PC-9 (cell line): Measurements from ENCODE around the gene FAIM2. TPM values are rescaled to one million over a fixed set of nuclear protein-coding genes. Genes with fewer than 3 reads are reported as not detected.

Source experiments
- BruUV-seq: library from RNA; stranded (reverse); fragments of 400-500 nt; replicated peaks from 2 replicates; lab custom pipeline; 2021; lab: Mats Ljungman, UMichigan
- CTCF ChIA-PET: fragments of 300-600 bp; sonication (Branson Sonifier 250); formaldehyde crosslinking; loops from one replicate; lab custom pipeline; 2022; ENCODE audit warnings: antibody characterized with exemption; lab: Charles Lee
- POLR2A ChIA-PET: fragments of 300-600 bp; sonication (Branson Sonifier 250); formaldehyde crosslinking; loops from one replicate; lab custom pipeline; 2022; ENCODE audit warnings: antibody characterized with exemption; ENCODE audit not compliant: unreplicated experiment; lab: Charles Lee
- DNase-seq, 2 experiments: peaks; one replicate each; pipeline versions ENCODE4 v3.0.0 to v3.0.0-alpha.2; 2015 to 2022; ENCODE audit warnings: mixed read lengths in 1 of 2
- H2AFZ ChIP-seq: fragments of 200-600 bp; sonication (generic); 2 replicates; pipeline ENCODE4 v1.8.1; 2017; ENCODE audit warnings: antibody characterized with exemption
- H3F3A ChIP-seq: fragments of 200-600 bp; sonication (generic); 2 replicates; pipeline ENCODE4 v1.8.1; 2017; ENCODE audit warnings: antibody characterized with exemption, mild to moderate bottlenecking, low read depth; ENCODE audit not compliant: insufficient read depth
- H3K27ac ChIP-seq: fragments of 200-600 bp; sonication (generic); 2 replicates; pipeline ENCODE4 v1.6.1; 2016; ENCODE audit warnings: mixed run types
- H3K27me3 ChIP-seq: fragments of 200-600 bp; sonication (generic); 2 replicates; pipeline ENCODE4 v1.6.1; 2016; ENCODE audit warnings: low read depth, mixed run types; ENCODE audit not compliant: insufficient read depth
- H3K36me3 ChIP-seq: fragments of 200-600 bp; sonication (generic); 2 replicates; pipeline ENCODE4 v1.6.1; 2016; ENCODE audit warnings: low read depth, mixed run types
- H3K4me1 ChIP-seq: fragments of 200-600 bp; sonication (generic); replicated peaks from 2 replicates; pipeline ENCODE4 v1.6.1; 2016; ENCODE audit warnings: mixed run types; ENCODE audit not compliant: insufficient read depth
- H3K4me2 ChIP-seq: fragments of 200-600 bp; sonication (generic); 2 replicates; pipeline ENCODE4 v1.6.1; 2017; ENCODE audit warnings: mixed run types
- H3K4me3 ChIP-seq: fragments of 200-600 bp; sonication (generic); 2 replicates; pipeline ENCODE4 v1.6.1; 2016; ENCODE audit warnings: mixed run types
- H3K79me2 ChIP-seq: fragments of 200-600 bp; sonication (generic); 2 replicates; pipeline ENCODE4 v1.6.1; 2017; ENCODE audit warnings: low read depth, mixed run types
- H3K9me2 ChIP-seq: fragments of 200-600 bp; sonication (generic); 2 replicates; pipeline ENCODE4 v1.8.1; 2017; ENCODE audit warnings: mild to moderate bottlenecking; ENCODE audit not compliant: insufficient read depth
- H3K9me3 ChIP-seq: fragments of 200-600 bp; sonication (generic); 2 replicates; pipeline ENCODE4 v1.8.1; 2016; ENCODE audit warnings: low read depth; ENCODE audit not compliant: insufficient read depth
- H4K20me1 ChIP-seq: fragments of 200-600 bp; sonication (generic); 2 replicates; pipeline ENCODE4 v1.8.1; 2017; ENCODE audit not compliant: insufficient read depth
- CTCF ChIP-seq: fragments of 200-600 bp; sonication (generic); conservative IDR thresholded peaks from 2 replicates; pipeline ENCODE4 v1.6.1; 2017; ENCODE audit warnings: mixed run types, antibody characterized with exemption, mild to moderate bottlenecking, moderate library complexity
- EZH2 ChIP-seq: fragments of 200-600 bp; sonication (generic); IDR thresholded peaks from 2 replicates; pipeline ENCODE4 v1.8.0; 2017; ENCODE audit warnings: antibody characterized with exemption, low read depth
- intact Hi-C: fragments of 100-400 bp; cut with micrococcal nuclease; formaldehyde crosslinking; loops from one replicate; pipeline ENCODE4 v1.10.0; 2022; ENCODE audit not compliant: unreplicated experiment
- total RNA-seq: library from RNA; stranded (reverse); gene quantifications from 2 replicates; pipeline ENCODE4 v1.2.3, GENCODE V29; 2021

Gene FAIM2
- total RNA-seq, 1 experiment from 2014 or later: not detected

DNA sequence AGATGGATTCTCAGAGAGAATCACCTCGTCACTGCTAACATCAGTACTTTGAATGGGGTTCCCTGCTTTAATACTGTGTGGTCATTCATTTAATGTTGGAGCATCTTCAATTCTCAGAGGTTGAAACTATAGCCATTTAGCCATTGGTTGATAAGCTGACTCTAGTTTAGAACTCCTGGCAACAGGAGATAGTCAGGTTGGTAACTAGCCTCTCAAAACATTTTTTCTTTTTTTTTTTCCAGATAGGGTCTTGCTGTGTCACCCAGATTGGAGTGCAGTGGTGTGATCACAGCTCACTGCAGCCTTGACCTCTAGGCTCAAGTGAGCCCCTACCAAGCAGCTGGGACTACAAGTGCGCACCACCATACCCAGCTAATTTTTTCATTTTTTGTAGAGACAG, 72.0 kb downstream of the FAIM2 start:
- CTCF ChIA-PET: no interaction called here
- Histone ChIP-seq H3K4me2 (no peak overlapping the region), H2AFZ (no peak overlapping the region), H3K27ac (no peak overlapping the region), H3K4me1 (peaks cover 25% of the 10 kb centered on the region), H3K27me3 (no peaks in the 10 kb centered on the region), H3K9me2 (no peaks in the 10 kb centered on the region), H3K4me3 (no peak overlapping the region), H3K36me3 (no peaks in the 10 kb centered on the region), H3K9me3 (no peaks in the 10 kb centered on the region), H3K79me2 (peaks cover 10% of the 10 kb centered on the region; the same call in 1 of the 2 replicates), H3F3A (no peaks in the 10 kb centered on the region; the same call in 1 of the 2 replicates), H4K20me1 (0 out of 2 replicates have a peak, but pooled peaks cover 5% of the 10 kb centered on the region)
- DNase-seq: no peak
- POLR2A ChIA-PET: no interaction called here
- intact Hi-C loops: no loop called here
- no TSS peak for BruUV-seq
- no peak for TF ChIP-seq CTCF
- TF ChIP-seq EZH2: no peak

- no peaks in the 10 kb centered on the region for H3K9me3 ChIP-seq
- TSS peak; percentile 85 for BruUV-seq
- H3F3A ChIP-seq: no peaks in the 10 kb centered on the region; the same call in 1 of the 2 replicates
- peak within 1 kb of the TSS; percentile 84 for H3K4me3 ChIP-seq
- intact Hi-C loops: no loop called here
- H3K9me2 ChIP-seq: no peaks in the 10 kb centered on the region
- H4K20me1 ChIP-seq: peaks cover 16% of the 10 kb centered on the region; the same call in 1 of the 2 replicates
- H2AFZ ChIP-seq: peak within 1 kb of the TSS; percentile 81
- H3K27me3 ChIP-seq: no peaks in the 10 kb centered on the region
- TF ChIP-seq CTCF (no peak), EZH2 (no peak)
- peak within 1 kb of the TSS; percentile 92 for H3K4me2 ChIP-seq
- ChIA-PET POLR2A (interaction anchor here (0.6 to 1.0 kb wide), 14 partner anchors 13 to 1783 kb away, joined by 3 to 14 read pairs (median 4); partner anchors contain the start of genes BCDIN3D, RACGAP1 and TMBIM6), CTCF (interaction anchor here (0.5 to 1.5 kb wide), 7 partner anchors 11 to 242 kb away, joined by 3 to 12 read pairs (median 7); partner anchors contain the start of gene TMBIM6)
- peaks cover 25% of the 10 kb centered on the region for H3K4me1 ChIP-seq
- peak within 1 kb of the TSS; percentile 20; the same call in 1 of the 2 replicates for H3K27ac ChIP-seq
- no peaks in the 10 kb centered on the region for H3K36me3 ChIP-seq
- DNase-seq: peak; percentile 82 to 94
- H3K79me2 ChIP-seq: peaks cover 24% of the 10 kb centered on the region; the same call in 1 of the 2 replicates
Observed at GRCh38 chr12:49828133-49829091, 75.3 kb downstream of the FAIM2 start, which contains the start of gene NCKAP5L. Gene NCKAP5L, minus strand, starts transcription at chr12:49828413. Its CDS starts 24,369 bp downstream, at chr12:49804044.

- no peak overlapping the region for H3K27ac ChIP-seq
- H3K4me1 ChIP-seq: peaks cover 17% of the 10 kb centered on the region; the same call in 1 of the 2 replicates
- peaks cover 16% of the 10 kb centered on the region; the same call in 1 of the 2 replicates for H4K20me1 ChIP-seq
- DNase-seq: peak; percentile 60 to 74
- H3F3A ChIP-seq: no peaks in the 10 kb centered on the region
- H2AFZ ChIP-seq: peak overlapping the region; percentile 81
- no peaks in the 10 kb centered on the region for H3K9me3 ChIP-seq
- no peaks in the 10 kb centered on the region for H3K27me3 ChIP-seq
- intact Hi-C loops: no loop called here
- no TSS peak for BruUV-seq
- peaks cover 24% of the 10 kb centered on the region; the same call in 1 of the 2 replicates for H3K79me2 ChIP-seq
- H3K9me2 ChIP-seq: no peaks in the 10 kb centered on the region
- ChIA-PET CTCF (interaction anchor here (0.5 to 1.5 kb wide), 3 partner anchors 12 to 203 kb away, joined by 7 to 12 read pairs (median 8); partner anchors contain the start of gene TMBIM6), POLR2A (interaction anchor here (0.6 to 1.0 kb wide), 10 partner anchors 12 to 1782 kb away, joined by 3 to 14 read pairs (median 4); partner anchors contain the start of genes BCDIN3D and TMBIM6)
- no peak for TF ChIP-seq EZH2
- TF ChIP-seq CTCF: no peak
- H3K4me3 ChIP-seq: peak overlapping the region; percentile 84
- H3K36me3 ChIP-seq: no peaks in the 10 kb centered on the region
- H3K4me2 ChIP-seq: peak overlapping the region; percentile 92
Observed at GRCh38 chr12:49827401-49828099, 76.2 kb downstream of the FAIM2 start.
